NT2/D1 (cell line): ENCODE data around the gene VAV3.
"Not testable (repeated sequence)": the region's sequence is repeated elsewhere in the genome, so short reads cannot be mapped to it uniquely, and the experiment has no call there.

Experiments used
- DNase-seq: peaks from one replicate; pipeline ENCODE4 v3.0.0-alpha.2; 2011; ENCODE audit warnings: low read depth, low spot score
- H3K27me3 ChIP-seq: 2 replicates; pipeline ENCODE4 v1.6.0; 2011; ENCODE audit warnings: mild to moderate bottlenecking; ENCODE audit not compliant: insufficient read length, insufficient read depth
- H3K36me3 ChIP-seq: 2 replicates; pipeline ENCODE4 v1.6.1; 2011; ENCODE audit warnings: mild to moderate bottlenecking, low read length, mixed read lengths; ENCODE audit not compliant: insufficient read depth, insufficient read length
- H3K4me1 ChIP-seq: 2 replicates; pipeline ENCODE4 v1.5.1; 2011; ENCODE audit not compliant: insufficient read depth, insufficient read length
- H3K4me3 ChIP-seq: 2 replicates; pipeline ENCODE4 v1.5.1; 2011; ENCODE audit warnings: low read depth; ENCODE audit not compliant: insufficient read length
- H3K9ac ChIP-seq: 2 replicates; pipeline ENCODE4 v1.6.0; 2011; ENCODE audit warnings: low read depth; ENCODE audit not compliant: insufficient read length
- H3K9me3 ChIP-seq: 2 replicates; pipeline ENCODE4 v1.5.1; 2011; ENCODE audit warnings: mild to moderate bottlenecking, low read length; ENCODE audit not compliant: insufficient read depth
- SUZ12 ChIP-seq: IDR thresholded peaks from 2 replicates; pipeline ENCODE4 v1.6.1; 2011; ENCODE audit not compliant: insufficient read length, insufficient read depth; ENCODE audit errors: extremely low read depth
- YY1 ChIP-seq: IDR thresholded peaks from 2 replicates; pipeline ENCODE4 v1.6.1; 2011; ENCODE audit not compliant: insufficient read length, insufficient read depth
- ZNF274 ChIP-seq: IDR thresholded peaks from 2 replicates; pipeline ENCODE4 v1.6.1; 2011; ENCODE audit warnings: mild to moderate bottlenecking, low read depth, low read length

VAV3 gene

DNA sequence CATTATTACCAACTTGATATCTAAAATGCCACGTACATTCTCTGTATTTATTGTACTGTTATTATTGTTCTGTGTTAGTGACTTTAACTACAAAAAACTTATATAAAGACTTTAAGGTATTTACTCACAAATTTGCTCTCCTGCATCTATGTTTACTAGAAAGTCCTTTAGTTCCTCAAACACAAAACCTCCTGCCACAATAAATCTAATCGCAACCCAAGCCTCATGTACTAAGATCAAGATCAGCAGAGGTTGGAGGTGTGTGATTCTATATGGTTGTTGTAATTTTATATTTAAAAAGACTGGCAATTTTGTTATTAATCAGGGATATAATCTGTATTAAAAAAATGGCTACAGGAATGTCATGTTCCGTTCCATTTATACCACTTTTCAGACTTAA is 68.6 kb downstream of the VAV3 start:
- Histone ChIP-seq H3K36me3 (no peaks in the 10 kb centered on the region), H3K9ac (no peak overlapping the region), H3K9me3 (0 out of 2 replicates have a peak, but pooled peaks cover 5% of the 10 kb centered on the region), H3K4me3 (no peak overlapping the region), H3K4me1 (no peaks in the 10 kb centered on the region), H3K27me3 (no peaks in the 10 kb centered on the region)
- DNase-seq = no peak
- TF ChIP-seq SUZ12 (no peak), ZNF274 (no peak), YY1 (no peak)

DNA sequence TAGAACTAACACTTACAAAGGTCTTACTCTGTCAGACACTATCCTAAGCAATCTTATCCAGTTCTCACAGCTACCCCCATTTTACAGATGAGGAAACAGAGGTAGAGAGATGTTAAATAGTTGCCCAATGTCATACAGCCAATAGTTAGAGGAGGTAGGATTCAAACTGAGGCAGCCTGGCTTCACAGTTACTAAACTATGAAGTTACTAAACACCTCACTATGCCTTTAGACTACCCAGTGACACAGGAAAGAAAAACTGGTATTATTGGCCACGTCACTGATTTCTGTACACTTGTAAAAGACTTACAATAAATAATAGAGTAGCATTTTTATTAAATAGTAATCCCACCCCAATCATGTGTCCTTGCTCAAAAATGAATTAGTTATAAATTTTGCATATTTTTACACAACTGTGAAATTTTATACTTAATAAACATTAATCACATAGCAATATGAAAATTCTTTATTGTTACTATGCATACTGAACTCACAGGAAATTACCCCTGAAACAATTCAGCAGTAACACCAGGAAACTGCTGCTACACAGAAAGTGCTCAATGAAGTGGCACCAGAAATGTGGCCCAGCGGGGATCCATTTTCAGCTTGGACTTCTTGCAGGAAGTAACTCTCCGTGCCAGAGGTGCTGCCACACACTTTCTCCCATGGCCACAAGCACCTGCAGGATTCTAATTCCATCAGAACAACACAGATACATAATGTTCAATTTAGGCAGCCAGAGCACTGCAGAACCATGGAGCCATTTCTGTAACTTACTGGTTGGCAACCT is 69.4 kb downstream of the VAV3 start:
- no peaks in the 10 kb centered on the region for H3K4me1 ChIP-seq
- no peaks in the 10 kb centered on the region for H3K36me3 ChIP-seq
- H3K9me3 ChIP-seq = 0 out of 2 replicates have a peak, but pooled peaks cover 5% of the 10 kb centered on the region
- no peak for TF ChIP-seq ZNF274
- TF ChIP-seq SUZ12 = no peak
- TF ChIP-seq YY1 = no peak
- no peaks in the 10 kb centered on the region for H3K27me3 ChIP-seq
- H3K9ac ChIP-seq = no peak overlapping the region
- DNase-seq = no peak
- no peak overlapping the region for H3K4me3 ChIP-seq

DNA sequence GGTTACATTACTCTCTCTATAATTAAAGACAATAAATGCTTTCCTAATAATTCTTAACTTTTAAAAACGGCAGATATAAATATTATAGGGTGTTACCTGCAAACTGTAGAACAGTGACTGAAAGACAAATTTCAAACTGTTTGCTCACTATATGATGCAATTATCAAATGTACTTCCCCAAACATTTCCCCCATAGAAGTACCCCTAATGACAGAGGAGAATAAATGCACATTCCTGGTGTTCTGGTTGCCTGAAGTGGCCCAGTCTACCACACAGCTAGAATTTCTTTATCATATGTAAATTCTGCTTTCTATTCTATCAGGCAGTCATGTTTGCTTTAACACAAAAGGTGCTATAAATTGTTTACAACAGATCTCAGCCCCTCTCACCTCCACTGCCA is 70.4 kb downstream of the VAV3 start:
- DNase-seq = no peak
- H3K27me3 ChIP-seq = no peaks in the 10 kb centered on the region
- TF ChIP-seq ZNF274 (no peak), SUZ12 (no peak), YY1 (no peak)
- H3K9ac ChIP-seq = no peak overlapping the region
- 0 out of 2 replicates have a peak, but pooled peaks cover 5% of the 10 kb centered on the region for H3K9me3 ChIP-seq
- no peak overlapping the region for H3K4me3 ChIP-seq
- no peaks in the 10 kb centered on the region for H3K4me1 ChIP-seq
- H3K36me3 ChIP-seq = no peaks in the 10 kb centered on the region

DNA sequence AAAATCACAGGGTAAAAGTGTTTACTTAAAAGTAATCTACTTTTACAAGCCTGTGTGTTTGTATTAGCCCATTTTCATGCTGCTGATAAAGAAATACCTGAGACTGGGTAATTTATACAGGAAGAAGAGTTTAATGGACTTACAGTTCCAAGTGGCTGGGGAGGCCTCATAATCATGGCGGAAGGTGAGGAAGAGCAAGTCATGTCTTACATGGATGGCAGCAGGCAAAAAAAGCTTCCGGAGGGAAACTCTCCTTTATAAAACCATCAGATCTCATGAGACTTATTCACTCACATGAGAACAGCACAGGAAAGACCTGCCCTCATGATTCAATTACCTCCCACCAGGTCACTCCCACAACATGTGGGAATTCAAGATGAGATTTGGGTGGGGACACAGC is 71.6 kb downstream of the VAV3 start:
- not testable (repeated sequence) for H3K4me1 ChIP-seq, DNase-seq, H3K9me3 ChIP-seq, H3K27me3 ChIP-seq, H3K36me3 ChIP-seq, H3K4me3 ChIP-seq, H3K9ac ChIP-seq

DNA sequence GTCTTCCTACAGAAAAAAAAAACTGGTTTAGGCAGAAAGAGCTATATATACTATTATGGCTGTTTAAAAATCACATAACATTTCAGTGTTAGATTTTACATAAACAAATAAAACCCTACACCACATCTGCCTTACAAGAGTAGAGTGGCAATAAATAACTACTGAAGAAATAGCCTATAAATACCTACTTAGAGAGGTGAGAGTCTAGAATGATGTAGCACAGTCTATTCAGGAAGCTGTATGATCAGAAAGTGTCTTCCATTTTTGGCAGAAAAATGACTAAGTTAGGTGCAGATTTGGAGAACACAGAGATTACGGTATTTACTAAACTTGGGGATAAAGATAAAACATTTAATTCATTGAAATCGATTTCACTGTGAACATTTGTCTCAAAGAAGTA is 75.5 kb downstream of the VAV3 start:
- no peak overlapping the region for H3K4me3 ChIP-seq
- no peak for DNase-seq
- peaks cover 10% of the 10 kb centered on the region; the same call in 1 of the 2 replicates for H3K9me3 ChIP-seq
- TF ChIP-seq SUZ12 (no peak), ZNF274 (no peak), YY1 (no peak)
- H3K36me3 ChIP-seq = no peaks in the 10 kb centered on the region
- H3K9ac ChIP-seq = no peak overlapping the region
- no peaks in the 10 kb centered on the region for H3K4me1 ChIP-seq
- H3K27me3 ChIP-seq = no peaks in the 10 kb centered on the region

DNA sequence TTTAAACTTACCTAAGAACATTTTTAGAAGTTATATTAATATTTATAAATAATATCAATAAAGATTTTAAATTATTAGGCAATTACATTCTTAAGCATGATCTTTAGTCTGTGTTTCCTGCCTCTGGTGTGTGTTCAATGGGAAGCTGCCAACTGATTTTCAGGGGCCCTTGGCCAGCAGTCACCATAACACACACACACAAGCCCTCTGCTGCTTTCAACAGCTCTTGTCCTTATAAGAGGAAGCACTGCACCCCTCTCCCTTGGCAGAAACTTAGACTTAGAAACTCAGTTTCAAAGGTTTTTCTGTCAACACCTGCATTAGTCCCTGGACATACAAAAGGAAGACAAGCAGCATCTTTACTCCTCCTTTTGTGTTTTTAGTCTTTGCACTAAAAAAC is 81.4 kb downstream of the VAV3 start:
- Histone ChIP-seq H3K4me1 (no peaks in the 10 kb centered on the region), H3K9me3 (peaks cover 5% of the 10 kb centered on the region; the same call in 1 of the 2 replicates), H3K27me3 (no peaks in the 10 kb centered on the region), H3K9ac (no peak overlapping the region), H3K4me3 (no peak overlapping the region), H3K36me3 (no peaks in the 10 kb centered on the region)
- TF ChIP-seq SUZ12 (no peak), YY1 (no peak), ZNF274 (no peak)
- DNase-seq = no peak

DNA sequence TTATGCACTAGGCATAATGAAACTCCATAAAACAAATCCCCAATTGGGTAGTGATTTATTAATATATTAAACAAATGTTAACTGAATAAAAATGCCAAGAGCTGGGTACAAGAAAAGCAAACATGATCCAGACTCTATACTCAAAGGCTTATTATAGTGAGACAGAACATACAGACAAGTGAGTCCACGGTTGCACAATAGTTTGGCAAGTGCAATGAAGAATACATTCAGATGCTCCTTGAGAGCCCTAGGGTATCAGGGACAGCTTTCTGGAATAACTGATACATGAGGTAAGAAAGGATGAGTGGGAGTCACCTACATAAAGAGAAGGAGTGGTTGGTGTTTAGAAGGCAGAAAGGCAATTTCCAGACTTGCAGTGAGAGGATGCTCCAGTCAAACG is 85.1 kb downstream of the VAV3 start:
- DNase-seq = no peak
- H3K27me3 ChIP-seq = no peaks in the 10 kb centered on the region
- H3K9ac ChIP-seq = no peak overlapping the region
- H3K4me1 ChIP-seq = no peaks in the 10 kb centered on the region
- no peak overlapping the region for H3K4me3 ChIP-seq
- H3K36me3 ChIP-seq = no peaks in the 10 kb centered on the region
- no peaks in the 10 kb centered on the region for H3K9me3 ChIP-seq
- TF ChIP-seq YY1 (no peak), SUZ12 (no peak), ZNF274 (no peak)
